HG02885 (cell line): Measurements from ENCODE around the gene CXorf49.
"Not testable (repeated sequence)": the region's sequence is repeated elsewhere in the genome, so short reads cannot be mapped to it uniquely, and the experiment has no call there.

Experiments
- ATAC-seq: cut with Tn5 transposase; IDR thresholded peaks from one replicate; pipeline ENCODE4 v1.9.1; 2021; ENCODE audit warnings: mild to moderate bottlenecking; ENCODE audit not compliant: unreplicated experiment, poor library complexity

Gene CXorf49

DNA sequence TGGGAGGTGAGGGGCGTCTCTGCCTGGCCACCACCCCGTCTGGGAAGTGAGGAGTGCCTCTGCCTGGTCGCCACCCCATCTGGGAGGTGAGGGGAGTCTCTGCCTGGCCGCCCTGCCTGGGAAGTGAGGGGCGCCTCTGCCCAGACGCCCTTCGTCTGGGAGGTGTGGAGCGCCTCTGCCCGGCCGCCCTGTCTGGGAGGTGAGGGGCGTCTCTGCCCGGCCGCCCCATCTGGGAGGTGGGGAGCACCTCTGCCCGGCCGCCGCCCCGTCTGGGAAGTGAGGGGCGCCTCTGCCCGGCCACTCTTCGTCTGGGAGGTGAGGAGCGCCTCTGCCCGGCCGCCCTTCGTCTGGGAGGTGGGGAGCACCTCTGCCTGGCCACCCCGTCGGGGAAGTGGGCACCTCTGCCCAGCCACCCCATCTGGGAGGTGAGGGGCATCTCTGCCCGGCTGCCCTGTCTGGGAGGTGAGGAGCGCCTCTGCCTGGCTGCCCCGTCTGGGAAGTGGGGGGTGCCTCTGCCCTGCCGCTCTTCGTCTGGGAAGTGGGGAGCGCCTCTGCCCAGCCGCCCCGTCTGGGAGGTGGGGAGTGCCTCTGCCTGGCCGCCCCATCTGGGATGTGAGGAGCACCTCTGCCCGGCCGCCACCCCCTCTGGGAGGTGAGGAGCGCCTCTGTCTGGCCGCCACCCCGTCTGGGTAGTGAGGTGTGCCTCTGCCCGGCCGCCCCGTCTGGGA is 41.9 kb downstream of the CXorf49 start:
- ATAC-seq: not testable (repeated sequence)

DNA sequence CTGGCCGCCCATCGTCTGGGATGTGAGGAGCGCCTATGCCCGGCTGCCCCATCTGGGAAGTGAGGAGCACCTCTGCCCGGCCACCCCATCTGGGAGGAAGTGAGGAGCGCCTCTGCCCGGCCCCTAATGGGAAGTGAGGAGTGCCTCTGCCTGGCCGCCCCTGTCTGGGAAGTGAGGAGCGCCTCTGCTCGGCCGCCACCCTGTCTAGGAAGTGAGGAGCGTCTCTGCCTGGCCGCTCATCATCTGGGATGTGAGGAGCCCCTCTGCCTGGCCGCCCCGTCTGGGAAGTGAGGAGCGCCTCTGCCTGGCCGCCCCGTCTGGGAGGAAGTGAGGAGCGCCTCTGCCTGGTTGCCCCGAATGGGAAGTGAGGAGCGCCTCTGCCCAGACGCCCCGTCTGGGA is 42.4 kb downstream of the CXorf49 start:
- not testable (repeated sequence) for ATAC-seq

DNA sequence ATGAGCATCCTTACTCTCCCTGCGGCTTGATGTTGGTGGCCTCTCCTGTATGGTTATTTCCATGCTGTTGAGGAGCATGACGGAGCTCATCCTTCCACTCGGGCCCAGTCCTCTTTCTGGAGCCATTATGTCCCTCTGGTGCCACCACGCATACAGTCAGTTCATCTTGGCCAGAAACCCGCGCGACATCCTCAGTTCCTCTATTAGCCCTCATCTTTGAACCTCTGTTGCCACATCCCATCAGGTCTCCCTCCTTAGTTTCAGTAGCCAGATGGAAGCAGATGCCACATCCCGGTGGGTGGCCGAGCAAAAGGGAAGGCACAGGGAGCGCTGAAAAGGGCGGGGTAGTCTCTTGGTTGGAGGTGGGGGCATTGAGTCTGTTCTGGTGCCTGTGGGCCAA is 46.1 kb downstream of the CXorf49 start:
- no peak for ATAC-seq

DNA sequence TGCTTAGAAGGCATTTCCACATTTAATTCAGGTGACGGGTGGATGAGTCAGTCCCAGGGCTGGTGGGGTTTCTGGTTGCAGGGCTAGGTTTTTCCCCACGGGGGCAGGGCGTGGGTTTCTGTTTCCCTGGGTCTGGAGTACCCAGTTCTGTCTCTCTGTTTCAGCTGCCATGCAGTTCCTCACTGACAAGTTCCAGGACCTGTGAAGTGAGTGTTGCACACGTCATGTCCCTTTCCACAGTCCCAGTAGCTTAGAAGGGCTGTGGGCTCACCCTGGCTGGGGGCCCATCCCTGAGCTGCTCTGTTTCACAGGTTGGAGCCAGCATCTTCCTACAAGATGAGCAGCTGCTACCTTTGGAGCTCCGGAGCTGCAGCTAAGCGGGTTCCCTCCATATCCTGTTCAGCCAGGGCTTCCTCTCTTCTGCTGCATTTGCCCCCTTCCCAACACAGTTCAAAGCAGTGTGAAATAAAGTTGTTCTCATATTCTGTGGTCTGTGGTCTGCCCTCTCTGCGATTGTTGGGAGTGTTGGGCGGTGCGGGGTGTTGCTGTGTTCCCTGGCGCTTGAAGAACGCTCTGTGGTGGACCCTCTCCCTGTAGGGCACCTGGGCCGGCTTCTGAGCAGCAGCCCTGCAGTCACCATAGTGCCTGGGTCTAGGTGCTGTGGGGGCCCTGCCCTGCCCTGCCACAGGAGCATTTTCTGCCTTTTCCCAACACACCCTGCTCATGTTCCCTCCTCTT is 46.9 kb downstream of the CXorf49 start:
- ATAC-seq: no peak

DNA sequence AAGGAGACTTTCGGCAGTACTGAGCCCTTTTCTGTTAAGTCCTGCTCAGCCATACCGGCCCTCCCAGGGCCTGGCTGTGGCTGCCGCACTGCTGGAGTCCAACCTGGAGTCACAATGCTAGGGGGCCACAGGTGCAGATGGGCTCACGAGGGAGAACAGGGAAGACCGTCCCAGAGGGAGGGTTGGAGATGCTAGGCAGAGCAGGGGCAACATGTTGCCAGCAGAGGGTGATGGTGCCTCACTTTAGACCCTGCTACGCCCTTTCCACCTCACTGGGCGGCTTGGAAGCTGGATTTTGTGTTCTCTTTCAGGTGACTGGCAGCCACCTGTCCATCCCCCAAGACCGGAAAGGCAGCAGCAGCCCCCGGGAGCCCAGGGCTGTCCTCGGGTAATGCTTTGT is 48.1 kb downstream of the CXorf49 start:
- not testable (repeated sequence) for ATAC-seq

DNA sequence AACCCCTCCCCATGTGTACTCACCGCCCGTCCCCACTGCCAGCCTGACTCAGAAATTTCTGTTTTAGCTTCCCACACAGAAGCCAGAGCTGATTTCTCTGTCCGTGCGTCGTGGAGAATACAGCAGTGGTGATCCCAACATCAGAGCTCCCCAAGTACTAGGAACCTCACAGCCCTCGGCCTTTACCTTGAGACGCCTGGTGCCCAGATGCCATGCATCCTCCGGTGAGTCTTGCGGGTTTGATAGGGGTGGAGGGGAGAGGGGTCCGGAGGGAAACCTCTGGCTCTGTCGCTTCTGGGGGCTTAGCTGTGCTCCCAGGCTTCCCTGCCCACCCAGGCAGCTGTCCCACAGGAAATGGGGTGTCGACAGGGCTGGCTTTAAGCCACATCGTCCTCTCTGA is 48.6 kb downstream of the CXorf49 start:
- ATAC-seq: no peak

DNA sequence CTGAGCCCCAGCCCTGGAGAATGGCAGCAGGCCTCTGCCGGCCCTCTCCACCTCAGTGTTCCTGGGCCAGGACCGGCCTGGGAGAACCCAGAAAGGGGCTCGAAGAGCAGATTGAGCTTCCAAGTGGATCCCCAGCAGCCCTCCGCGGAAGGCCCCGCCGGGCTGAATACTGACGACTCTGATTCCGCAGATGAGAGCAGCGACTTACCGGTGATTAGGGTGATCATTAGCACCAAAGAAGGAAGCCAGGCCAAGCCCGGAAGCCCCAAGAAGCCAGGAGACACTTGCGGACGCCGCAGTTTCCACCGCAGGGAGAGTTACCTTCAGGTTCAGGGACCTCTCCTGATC is 49.9 kb downstream of the CXorf49 start:
- ATAC-seq: no peak

DNA sequence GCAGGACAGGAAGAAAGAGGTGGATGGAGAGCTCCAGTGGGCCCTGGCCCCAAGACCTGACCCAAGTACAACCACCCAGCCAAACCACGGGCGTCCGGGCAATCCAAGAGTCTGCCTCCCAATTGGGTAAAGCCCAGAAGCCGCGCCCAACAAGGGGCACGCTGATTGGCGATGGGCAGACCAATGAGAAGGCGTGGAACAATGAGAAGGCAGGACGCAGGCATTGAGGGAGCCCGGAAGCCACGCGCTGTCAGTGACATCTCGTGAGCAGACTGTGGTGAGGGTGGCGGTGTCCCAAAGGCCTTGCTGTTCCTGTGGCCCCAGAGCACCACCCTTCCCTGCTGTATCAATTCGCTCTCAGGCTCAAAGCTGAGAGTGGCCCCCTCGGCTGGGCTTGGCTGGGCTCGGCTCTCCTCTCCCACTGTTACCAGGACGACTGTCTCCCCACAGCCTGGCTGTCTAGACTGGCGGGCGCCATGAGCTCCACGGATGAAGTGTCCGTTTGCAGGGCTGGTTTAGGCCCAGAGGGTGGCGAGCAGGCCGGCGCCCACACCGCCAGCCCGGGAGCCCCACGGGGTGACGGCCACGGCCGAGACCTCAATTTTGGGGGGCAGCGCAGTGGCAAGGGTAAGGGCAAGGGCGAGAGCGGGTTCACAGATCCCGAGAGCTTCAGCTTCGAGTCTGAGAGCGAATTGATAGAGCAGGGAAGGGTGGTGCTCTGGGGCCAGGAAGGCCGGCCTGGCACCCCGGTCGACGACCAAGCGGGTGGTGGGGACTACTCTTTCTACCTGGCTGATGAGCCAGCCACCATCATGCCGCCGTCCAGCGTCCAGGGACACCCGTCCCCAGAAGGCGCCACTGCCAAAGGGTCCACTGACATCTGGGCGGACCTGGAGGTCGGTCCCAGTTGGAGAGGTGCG is 50.5 kb downstream of the CXorf49 start, which contains the start of gene LOC101059915:
TSS of gene LOC101059915 (plus strand) at position 219 of the 920 bp plus-strand sequence.
- no peak for ATAC-seq

DNA sequence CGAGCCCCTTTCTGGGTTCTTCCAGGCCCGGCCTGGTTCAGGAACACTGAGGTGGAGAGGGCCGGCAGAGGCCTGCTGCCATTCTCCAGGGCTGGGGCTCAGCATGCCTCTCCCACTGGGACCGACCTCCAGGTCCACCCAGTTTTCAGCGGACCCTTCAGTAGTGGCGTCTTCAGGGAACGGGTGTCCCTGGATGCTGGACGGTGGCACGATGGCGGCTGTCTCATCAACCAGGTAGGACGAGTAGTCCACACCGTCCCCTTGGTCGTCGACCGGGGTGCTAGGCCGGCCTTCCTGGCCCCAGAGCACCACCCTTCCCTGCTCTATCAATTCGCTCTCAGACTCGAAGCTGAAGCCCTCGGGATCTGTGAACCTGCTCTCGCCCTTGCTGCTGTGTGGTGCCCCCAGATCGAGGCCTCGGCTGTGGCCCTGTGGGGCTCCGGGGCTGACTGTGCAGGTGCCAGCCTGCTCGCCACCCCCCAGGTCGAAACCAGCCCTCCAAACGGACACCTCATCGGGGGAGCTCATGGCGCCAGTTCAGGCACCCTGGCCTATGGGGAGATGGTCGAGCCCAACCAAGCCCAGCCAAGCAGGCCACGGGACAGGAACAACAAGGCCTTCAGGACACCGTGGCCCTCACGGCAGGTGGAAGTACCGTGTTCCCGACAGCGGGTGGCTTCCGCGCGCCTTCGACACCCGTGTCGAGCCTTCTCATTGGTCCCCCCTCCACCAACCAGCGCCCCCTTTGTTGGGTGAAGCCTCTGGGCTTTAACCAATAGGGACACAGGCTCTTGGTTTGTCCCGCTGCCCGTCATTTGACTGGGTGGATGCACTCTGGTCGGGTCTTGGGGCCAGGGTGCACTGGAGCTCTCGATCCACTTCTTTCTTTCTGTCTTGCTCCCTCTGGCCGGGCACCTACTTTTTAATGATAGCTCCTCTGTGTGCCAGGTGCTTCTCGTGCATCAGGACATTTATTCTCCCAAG is 51.6 kb downstream of the CXorf49 start:
- ATAC-seq: no peak

DNA sequence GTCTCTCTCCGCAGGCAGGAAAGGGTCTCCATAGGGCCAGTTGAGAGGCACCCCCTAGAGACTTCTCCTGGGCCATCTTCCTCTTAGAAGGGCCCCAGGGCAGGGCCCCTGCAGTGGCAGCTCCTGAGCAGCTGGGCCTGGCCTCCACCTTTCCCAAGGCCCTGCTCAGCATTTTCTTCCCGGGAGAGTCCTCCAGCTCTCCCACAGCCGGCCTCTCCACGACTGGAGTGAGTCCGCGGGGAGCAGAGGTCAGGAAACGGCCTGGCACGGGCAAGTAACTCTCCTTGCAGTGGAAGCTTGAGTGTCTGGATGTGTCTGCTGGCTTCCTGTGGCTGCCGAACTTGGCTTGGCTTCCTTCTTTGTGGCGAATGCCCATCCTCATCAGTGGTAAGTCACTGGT is 52.3 kb downstream of the CXorf49 start:
- no peak for ATAC-seq

DNA sequence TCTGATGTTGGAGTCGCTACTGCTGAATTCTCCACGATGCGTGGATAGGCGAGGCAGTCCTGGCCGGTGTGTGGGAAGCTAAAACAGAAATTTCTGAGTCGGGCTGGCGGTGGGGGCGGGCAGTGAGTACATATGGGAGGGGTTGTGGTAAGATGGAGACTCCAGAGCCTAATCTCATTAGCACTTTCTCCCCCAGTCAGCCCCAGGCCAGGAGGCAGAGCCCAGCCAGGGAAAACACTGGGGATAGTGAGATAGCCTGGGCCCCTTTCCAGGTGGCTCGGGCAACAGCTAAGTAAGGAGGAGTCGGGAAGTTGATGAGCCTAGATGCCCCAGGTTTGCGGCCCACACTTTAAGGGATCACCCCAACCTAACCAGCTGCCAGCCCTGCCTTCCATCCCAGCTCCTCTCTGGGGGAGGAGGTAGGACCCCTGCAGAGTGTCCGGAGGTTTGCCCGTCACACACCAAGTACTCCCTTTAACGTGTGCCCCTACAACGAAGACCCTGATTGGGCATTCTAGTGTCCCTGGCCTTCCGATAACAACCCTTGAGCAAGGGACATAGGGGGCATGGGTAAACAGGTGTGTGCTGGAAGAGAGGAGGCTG is 53.1 kb downstream of the CXorf49 start:
- ATAC-seq: no peak
